Nephron (organoid): ENCODE data around the gene BTBD18.
"Not testable (repeated sequence)": the region's sequence is repeated elsewhere in the genome, so short reads cannot be mapped to it uniquely, and the experiment has no call there.

Source experiments
- H3K27ac Mint-ChIP-seq, 3 experiments: 2 replicates each; pipeline ENCODE4 v1.8.0; 2020; ENCODE audit warnings: mixed read lengths in 3 of 3, mild to moderate bottlenecking in 2 of 3, moderate library complexity in 1 of 3
- H3K27me3 Mint-ChIP-seq: 2 replicates; pipeline ENCODE4 v1.8.0; 2021; ENCODE audit warnings: low read depth, mild to moderate bottlenecking, moderate library complexity, mixed read lengths
- H3K36me3 Mint-ChIP-seq: 2 replicates; pipeline ENCODE4 v1.8.0; 2020; ENCODE audit warnings: low read depth, mixed read lengths
- H3K4me1 Mint-ChIP-seq: 2 replicates; pipeline ENCODE4 v1.8.0; 2020; ENCODE audit warnings: mixed read lengths
- H3K4me3 Mint-ChIP-seq, 3 experiments: 2 replicates each; pipeline ENCODE4 v1.8.0; 2020; ENCODE audit warnings: mild to moderate bottlenecking in 3 of 3, mixed read lengths in 3 of 3, moderate library complexity in 2 of 3
- H3K9me3 Mint-ChIP-seq: 2 replicates; pipeline ENCODE4 v1.8.0; 2020; ENCODE audit warnings: mixed read lengths
- CTCF ChIP-seq, 3 experiments: fragments of 200-600 bp; sonication (generic); IDR thresholded peaks; one replicate each; pipeline ENCODE4 v1.5.0; 2021; ENCODE audit warnings: antibody characterized with exemption in 3 of 3; ENCODE audit not compliant: unreplicated experiment in 3 of 3

BTBD18 gene

GRCh38 chr11:57727185-57727584 is 24.4 kb downstream of the BTBD18 start:
- H3K4me1 Mint-ChIP-seq, result no peaks in the 10 kb centered on the region
- H3K27ac Mint-ChIP-seq, result no peak overlapping the region
- no peak overlapping the region for H3K4me3 Mint-ChIP-seq
- peaks cover 9% of the 10 kb centered on the region for H3K36me3 Mint-ChIP-seq
- no peak for TF ChIP-seq CTCF (IDR thresholded peaks at IDR 0.05; ENCODE audit: unreplicated experiment in 3 of 3)
- H3K27me3 Mint-ChIP-seq, result no peaks in the 10 kb centered on the region
- no peaks in the 10 kb centered on the region for H3K9me3 Mint-ChIP-seq

GRCh38 chr11:57716726-57717125 is 34.9 kb downstream of the BTBD18 start:
- not testable (repeated sequence) for H3K4me3 Mint-ChIP-seq, H3K27me3 Mint-ChIP-seq, H3K9me3 Mint-ChIP-seq, H3K27ac Mint-ChIP-seq
- Mint-ChIP-seq H3K36me3 (peaks cover 50% of the 10 kb centered on the region), H3K4me1 (peaks cover 22% of the 10 kb centered on the region)

GRCh38 chr11:57713835-57714234 is 37.8 kb downstream of the BTBD18 start:
- H3K4me3 Mint-ChIP-seq, result peak overlapping the region; percentile 93 to 95 (median 94)
- H3K27ac Mint-ChIP-seq, result no peak overlapping the region
- H3K4me1 Mint-ChIP-seq, result peaks cover 26% of the 10 kb centered on the region
- peaks cover 46% of the 10 kb centered on the region for H3K36me3 Mint-ChIP-seq
- H3K27me3 Mint-ChIP-seq, result no peaks in the 10 kb centered on the region
- TF ChIP-seq CTCF (IDR thresholded peaks at IDR 0.05; ENCODE audit: unreplicated experiment in 3 of 3), result no peak
- H3K9me3 Mint-ChIP-seq, result peaks cover 9% of the 10 kb centered on the region

GRCh38 chr11:57712256-57713150 is 39.1 kb downstream of the BTBD18 start, which contains the start of gene TMX2:
Gene TMX2, plus strand, starts transcription at chr11:57712593. Its CDS starts 26 bp downstream, at chr11:57712619.
- Mint-ChIP-seq H3K27ac (peak within 1 kb of the TSS; percentile 84 to 95 (median 86)), H3K36me3 (peaks cover 41% of the 10 kb centered on the region), H3K9me3 (peaks cover 5% of the 10 kb centered on the region), H3K4me1 (peaks cover 26% of the 10 kb centered on the region), H3K27me3 (no peaks in the 10 kb centered on the region), H3K4me3 (peak within 1 kb of the TSS; percentile 93 to 95 (median 94))
- TF ChIP-seq CTCF (IDR thresholded peaks at IDR 0.05; ENCODE audit: unreplicated experiment in 3 of 3), result no peak

- H3K4me3 Mint-ChIP-seq, result peak within 1 kb of the TSS; percentile 93 to 95 (median 94)
- H3K36me3 Mint-ChIP-seq, result peaks cover 41% of the 10 kb centered on the region
- no peak for TF ChIP-seq CTCF (IDR thresholded peaks at IDR 0.05; ENCODE audit: unreplicated experiment in 3 of 3)
- H3K9me3 Mint-ChIP-seq, result peaks cover 5% of the 10 kb centered on the region
- peaks cover 26% of the 10 kb centered on the region for H3K4me1 Mint-ChIP-seq
- peak within 1 kb of the TSS; percentile 84 to 95 (median 86) for H3K27ac Mint-ChIP-seq
- H3K27me3 Mint-ChIP-seq, result no peaks in the 10 kb centered on the region
Measured at GRCh38 chr11:57711414-57712255, 40.0 kb downstream of the BTBD18 start, which contains the start of gene MED19. Gene MED19, minus strand, starts transcription at chr11:57712215. Its CDS starts 36 bp downstream, at chr11:57712179.

- H3K9me3 Mint-ChIP-seq, result peaks cover 3% of the 10 kb centered on the region
- peak overlapping the region in 2 of 3 experiments; percentile 93 to 95 for H3K4me3 Mint-ChIP-seq
- peaks cover 39% of the 10 kb centered on the region for H3K36me3 Mint-ChIP-seq
- H3K27me3 Mint-ChIP-seq, result no peaks in the 10 kb centered on the region
- no peak overlapping the region for H3K27ac Mint-ChIP-seq
- peaks cover 26% of the 10 kb centered on the region for H3K4me1 Mint-ChIP-seq
- TF ChIP-seq CTCF (IDR thresholded peaks at IDR 0.05; ENCODE audit: unreplicated experiment in 3 of 3), result no peak
Measured at GRCh38 chr11:57709802-57710367, 41.7 kb downstream of the BTBD18 start.

GRCh38 chr11:57705432-57705831 is 46.2 kb downstream of the BTBD18 start:
- H3K4me1 Mint-ChIP-seq, H3K9me3 Mint-ChIP-seq, H3K27me3 Mint-ChIP-seq, H3K27ac Mint-ChIP-seq, H3K4me3 Mint-ChIP-seq: not testable (repeated sequence)
- H3K36me3 Mint-ChIP-seq, result peaks cover 48% of the 10 kb centered on the region
